Measurements from ENCODE around the gene CERCAM.

Gene CERCAM

DNA sequence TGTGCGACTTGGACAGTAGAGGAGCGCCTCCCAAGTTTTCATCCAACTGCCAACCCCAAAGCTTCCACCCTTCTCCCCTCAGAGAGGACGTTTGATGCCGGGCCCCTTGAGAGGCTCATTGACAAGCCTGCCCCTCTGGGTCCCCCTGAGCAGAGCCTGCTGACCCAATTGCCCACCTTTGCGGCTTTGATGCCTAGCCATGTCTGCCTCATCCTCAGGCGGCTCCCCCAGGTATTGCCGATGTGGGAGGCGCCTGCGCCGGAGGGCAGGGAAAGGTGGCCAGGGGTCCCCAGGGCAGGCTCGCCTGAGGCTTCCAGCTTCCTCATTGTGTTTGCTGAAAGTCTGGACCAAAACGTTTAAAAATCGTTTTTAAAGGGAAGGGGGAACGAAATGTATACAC lies 36.5 kb downstream of the CERCAM start:
- no peak for DNase-seq

DNA sequence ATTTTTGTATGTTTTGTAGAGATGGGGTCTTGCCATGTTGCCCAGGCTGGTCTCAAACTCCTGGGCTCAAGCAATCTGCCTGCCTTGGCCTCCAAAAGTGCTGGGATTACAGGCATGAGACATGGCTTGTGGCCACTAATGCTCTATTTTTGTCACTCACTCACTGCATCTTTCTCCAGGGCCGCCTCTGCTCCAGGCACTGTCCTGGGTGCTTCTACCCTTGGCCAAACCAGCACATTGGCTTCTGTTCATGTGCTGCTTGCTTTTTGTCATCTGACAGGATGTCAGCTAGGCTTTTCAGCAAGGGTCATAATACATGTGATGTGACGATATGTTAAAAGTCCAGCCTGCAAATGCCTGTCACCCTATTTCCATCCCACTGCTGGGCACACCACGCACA lies 38.4 kb downstream of the CERCAM start:
- DNase-seq, result no peak

DNA sequence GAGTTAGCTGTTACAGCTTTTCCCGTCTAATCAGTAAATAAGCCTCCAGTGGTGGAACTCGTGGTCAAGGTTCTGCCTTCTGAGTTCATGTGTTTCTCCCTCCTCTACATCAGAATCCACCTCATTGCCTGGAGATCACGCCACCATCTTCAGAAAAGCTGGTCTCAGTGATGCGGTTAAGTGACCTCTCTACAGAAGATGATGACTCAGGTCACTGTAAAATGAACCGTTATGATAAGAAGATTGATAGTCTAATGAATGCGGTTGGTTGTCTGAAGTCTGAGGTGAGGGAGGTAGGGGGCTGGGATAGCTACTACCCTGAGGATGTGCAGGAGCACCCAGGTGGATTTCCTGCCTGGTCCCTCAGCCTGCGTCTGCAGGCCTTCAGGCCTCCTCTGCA lies 48.4 kb downstream of the CERCAM start:
- DNase-seq, result no peak

DNA sequence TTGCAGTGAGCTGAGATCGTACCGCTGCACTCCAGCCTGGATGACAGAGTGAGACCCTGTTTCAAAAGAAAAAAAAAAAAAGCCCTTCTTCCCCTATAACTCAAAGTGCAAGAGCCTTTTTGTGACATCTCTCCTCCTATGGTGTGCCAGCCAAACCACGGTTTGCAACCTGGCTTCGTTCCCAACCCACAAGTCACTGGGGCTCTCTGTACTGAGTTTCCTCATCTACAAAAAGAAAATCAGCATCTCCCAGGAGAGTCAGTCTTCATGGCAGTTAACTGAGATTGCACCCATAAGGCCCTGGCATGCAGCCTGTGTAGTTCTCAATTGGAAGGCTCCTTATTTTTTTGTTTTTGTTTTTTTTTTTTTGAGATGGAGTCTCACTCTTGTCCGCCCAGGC lies 49.9 kb downstream of the CERCAM start:
- no peak for DNase-seq

DNA sequence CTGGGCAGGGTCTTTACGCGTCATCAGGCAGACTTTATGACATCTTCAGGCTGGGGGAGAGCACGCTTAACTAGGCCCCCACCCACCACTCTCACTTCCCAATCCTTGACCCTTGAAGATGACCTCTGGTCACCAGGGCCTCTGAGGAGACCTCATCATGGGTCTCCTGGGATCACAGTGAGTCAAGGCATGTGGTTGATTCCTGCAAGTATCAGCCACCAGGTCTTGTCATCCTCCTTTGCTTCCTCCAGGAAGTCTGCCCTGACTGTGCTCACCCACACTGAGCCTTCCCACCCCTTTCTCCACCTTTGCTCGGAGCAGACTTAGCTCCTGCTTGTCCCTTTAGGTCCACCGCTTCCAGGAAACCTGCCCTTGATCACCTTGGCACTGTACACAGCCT lies 52.4 kb downstream of the CERCAM start:
- no peak for DNase-seq

GRCh38 chr9:128475867-128476266 lies 55.2 kb downstream of the CERCAM start:
- DNase-seq, result no peak

GRCh38 chr9:128479262-128479661 lies 58.6 kb downstream of the CERCAM start:
- DNase-seq, result no peak

DNA sequence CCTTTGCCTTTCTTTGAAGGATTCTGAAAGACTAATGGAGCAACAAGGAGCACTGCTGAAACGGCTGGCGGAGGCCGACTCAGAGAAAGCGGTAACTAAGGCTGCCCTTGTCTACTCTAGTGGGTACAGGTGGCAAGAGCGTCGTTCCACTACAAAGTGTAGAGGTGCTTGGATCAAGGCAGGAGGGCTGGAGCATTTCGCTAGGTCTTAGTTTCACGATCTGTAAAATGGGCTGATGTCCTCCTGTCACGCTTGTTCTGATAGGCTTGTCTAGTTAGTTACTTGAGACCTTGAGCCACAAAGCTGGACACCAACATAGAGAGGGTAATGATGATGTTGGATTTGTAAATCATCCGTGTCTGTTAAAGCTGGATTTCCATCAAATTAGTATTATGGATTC lies 60.9 kb downstream of the CERCAM start:
- DNase-seq, result no peak

DNA sequence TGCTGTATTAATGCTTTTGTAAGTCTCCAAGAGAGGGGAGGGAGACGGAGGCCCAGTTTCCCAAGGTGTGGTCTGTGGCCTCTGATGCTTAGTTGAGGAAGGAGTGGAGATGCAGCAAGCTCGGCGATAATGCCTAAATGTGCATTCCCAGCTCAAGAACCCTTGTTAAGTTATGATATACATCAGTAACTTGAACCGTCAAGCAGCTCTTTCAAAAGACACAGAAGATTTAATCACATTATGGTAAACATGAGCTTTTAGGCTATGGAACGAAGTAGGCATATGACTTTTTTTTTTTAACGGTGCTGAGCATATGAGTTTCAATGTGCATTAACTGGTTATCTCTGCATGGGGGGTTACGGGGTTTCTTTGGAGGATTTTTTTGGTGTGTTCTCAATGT lies 61.5 kb downstream of the CERCAM start:
- DNase-seq, result no peak

DNA sequence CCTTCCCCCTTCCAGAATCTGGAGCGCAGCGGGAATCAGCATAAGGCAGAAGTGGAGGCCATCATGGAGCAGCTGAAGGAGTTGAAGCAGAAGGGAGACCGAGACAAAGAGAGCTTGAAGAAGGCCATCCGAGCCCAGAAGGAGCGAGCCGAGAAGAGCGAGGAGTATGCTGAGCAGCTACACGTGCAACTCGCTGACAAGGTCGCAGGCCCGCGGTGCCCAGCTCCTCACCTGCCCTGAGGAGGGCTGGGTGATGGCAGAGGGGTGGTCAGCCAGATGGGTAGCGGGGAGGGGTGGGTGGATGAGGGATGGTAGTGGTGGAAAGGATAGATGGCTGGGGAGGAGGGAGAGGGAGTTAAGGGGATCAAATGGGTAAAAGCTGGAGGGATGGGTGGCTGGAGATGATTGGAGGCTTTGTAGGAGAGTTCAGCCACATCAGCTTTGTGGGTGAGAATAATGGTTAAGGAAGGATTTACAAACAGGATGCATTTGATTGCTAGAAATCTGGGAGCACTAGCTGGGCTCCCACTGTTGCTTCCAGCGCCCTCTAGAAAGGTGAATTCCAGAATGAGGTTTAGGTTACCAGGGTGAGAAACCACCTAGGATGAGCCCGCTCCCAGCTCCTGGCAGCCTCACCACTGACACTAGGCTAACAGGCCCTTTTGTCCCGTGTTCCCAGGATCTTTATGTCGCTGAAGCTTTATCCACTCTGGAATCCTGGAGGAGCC lies 64.2 kb downstream of the CERCAM start:
- DNase-seq, result no peak

DNA sequence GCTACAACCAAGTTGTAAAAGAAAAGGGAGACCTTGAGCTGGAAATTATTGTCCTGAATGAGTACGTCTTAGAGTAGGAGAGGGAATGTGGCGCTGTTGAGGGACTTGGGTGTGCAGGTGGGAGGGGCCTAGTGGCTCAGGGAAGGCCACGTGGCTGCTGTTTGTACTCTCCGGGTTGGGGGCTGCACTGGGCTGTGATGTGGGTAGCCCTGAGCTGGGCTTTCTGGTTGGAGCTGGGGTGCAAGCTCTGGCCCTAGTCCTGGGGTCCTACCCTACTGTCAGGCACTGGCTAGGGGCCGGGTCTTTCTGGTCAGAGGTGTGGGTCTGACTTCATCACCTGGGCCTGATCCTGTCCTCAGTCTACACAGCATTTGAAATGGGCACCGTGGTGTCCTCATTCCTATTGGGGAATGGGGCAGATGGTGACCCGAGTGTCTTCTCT lies 64.8 kb downstream of the CERCAM start:
- DNase-seq, result no peak

DNA sequence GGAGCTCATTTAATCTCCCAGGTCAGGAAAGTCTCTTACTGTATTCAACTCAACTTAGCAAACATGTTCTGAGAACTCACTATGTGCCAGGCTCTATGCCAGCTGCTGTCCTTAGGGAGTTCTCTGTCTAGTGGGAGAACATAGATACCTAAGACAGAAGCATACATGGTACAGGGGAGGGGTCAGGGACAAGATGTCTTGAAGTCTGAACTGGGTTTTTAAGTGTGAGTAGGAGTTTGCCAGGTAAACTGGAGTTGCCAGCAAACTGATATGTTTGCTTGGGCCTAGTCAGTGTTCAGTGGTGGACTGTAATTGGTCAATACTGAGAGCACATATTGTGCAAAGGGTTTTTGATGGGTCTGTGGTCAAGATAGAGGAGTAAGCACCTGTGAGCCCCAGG lies 65.5 kb downstream of the CERCAM start:
- no peak for DNase-seq

All from activated CD8-positive, alpha-beta memory T cell treated with anti-CD3 and anti-CD28 coated beads, Interleukin-2, amount 50 U/mL, for 48 hours (primary cell).